GM18861 (cell line): ENCODE results near the gene MAP6.

Experiments used
- ATAC-seq: cut with Tn5 transposase; IDR thresholded peaks from one replicate; pipeline ENCODE4 v1.9.1; 2021; ENCODE audit not compliant: unreplicated experiment

The MAP6 gene

GRCh38 chr11:75632450-75632849, 36.4 kb downstream of the MAP6 start:
- ATAC-seq, result no peak

- ATAC-seq, result no peak
Observed at GRCh38 chr11:75631086-75631730, 37.6 kb downstream of the MAP6 start.

- no peak for ATAC-seq
Observed at GRCh38 chr11:75627906-75628668, 40.8 kb downstream of the MAP6 start.

GRCh38 chr11:75626889-75627529, 41.8 kb downstream of the MAP6 start:
- ATAC-seq, result no peak

GRCh38 chr11:75625991-75626888, 42.6 kb downstream of the MAP6 start:
- no peak for ATAC-seq

- no peak for ATAC-seq
Observed at GRCh38 chr11:75625021-75625420, 43.8 kb downstream of the MAP6 start.

- no peak for ATAC-seq
Observed at GRCh38 chr11:75616281-75616680, 52.6 kb downstream of the MAP6 start.

GRCh38 chr11:75615751-75616150, 53.1 kb downstream of the MAP6 start:
- no peak for ATAC-seq

GRCh38 chr11:75611823-75612222, 57.0 kb downstream of the MAP6 start:
- no peak for ATAC-seq

- ATAC-seq, result no peak
Observed at GRCh38 chr11:75606099-75606498, 62.7 kb downstream of the MAP6 start.

- ATAC-seq, result no peak
Observed at GRCh38 chr11:75603791-75604736, 64.8 kb downstream of the MAP6 start.

- no peak for ATAC-seq
Observed at GRCh38 chr11:75602951-75603350, 65.9 kb downstream of the MAP6 start.

- no peak for ATAC-seq
Observed at GRCh38 chr11:75601494-75601893, 67.3 kb downstream of the MAP6 start.

- no peak for ATAC-seq
Observed at GRCh38 chr11:75600356-75600755, 68.5 kb downstream of the MAP6 start.

- no peak for ATAC-seq
Observed at GRCh38 chr11:75598900-75599299, 69.9 kb downstream of the MAP6 start.

- ATAC-seq, result no peak
Observed at GRCh38 chr11:75598264-75598663, 70.6 kb downstream of the MAP6 start.

GRCh38 chr11:75597636-75598035, 71.2 kb downstream of the MAP6 start:
- no peak for ATAC-seq

GRCh38 chr11:75596914-75597313, 71.9 kb downstream of the MAP6 start:
- no peak for ATAC-seq

- ATAC-seq, result no peak
Observed at GRCh38 chr11:75595429-75595828, 73.4 kb downstream of the MAP6 start.

GRCh38 chr11:75594211-75594610, 74.6 kb downstream of the MAP6 start:
- no peak for ATAC-seq
